Astrocyte (in vitro differentiated cells and primary cell): Measurements from ENCODE around the gene MGAT5. TPM values are rescaled to one million over a fixed set of nuclear protein-coding genes. Genes with fewer than 3 reads are reported as not detected.

ENCODE experiments used
- DNase-seq: peaks from one replicate; pipeline ENCODE4 v3.0.0-alpha.2; 2010; ENCODE audit warnings: low read depth
- FAIRE-seq: peaks from 2 replicates; lab custom pipeline; 2011; peaks lifted over from hg19 to GRCh38; lab: Jason Lieb, UNC
- H2AFZ ChIP-seq: 2 replicates; pipeline ENCODE4 v1.6.0; 2012; ENCODE audit warnings: low read depth, low read length, inconsistent platforms
- H3K27ac ChIP-seq: 2 replicates; pipeline ENCODE4 v1.5.1; 2011; ENCODE audit warnings: low read depth, low read length, inconsistent platforms
- H3K27me3 ChIP-seq: 2 replicates; pipeline ENCODE4 v1.6.0; 2011; ENCODE audit warnings: low read length, inconsistent platforms; ENCODE audit not compliant: insufficient read depth
- H3K36me3 ChIP-seq: 2 replicates; pipeline ENCODE4 v1.5.1; 2011; ENCODE audit warnings: low read length, inconsistent platforms; ENCODE audit not compliant: insufficient read depth
- H3K4me1 ChIP-seq: 2 replicates; pipeline ENCODE4 v1.5.1; 2011; ENCODE audit warnings: low read length, inconsistent platforms; ENCODE audit not compliant: insufficient read depth
- H3K4me2 ChIP-seq: 2 replicates; pipeline ENCODE4 v1.6.0; 2012; ENCODE audit warnings: low read length, inconsistent platforms
- H3K4me3 ChIP-seq: 2 replicates; pipeline ENCODE4 v1.5.1; 2011; ENCODE audit warnings: low read depth, mild to moderate bottlenecking, low read length, inconsistent platforms; ENCODE audit not compliant: insufficient read depth
- H3K79me2 ChIP-seq: 2 replicates; pipeline ENCODE4 v1.6.0; 2012; ENCODE audit warnings: mild to moderate bottlenecking, low read length, inconsistent platforms; ENCODE audit not compliant: insufficient read depth
- H3K9ac ChIP-seq: 2 replicates; pipeline ENCODE4 v1.6.0; 2012; ENCODE audit warnings: mild to moderate bottlenecking, low read length, inconsistent platforms
- H3K9me3 ChIP-seq: 2 replicates; pipeline ENCODE4 v1.5.1; 2012; ENCODE audit warnings: low read depth, mild to moderate bottlenecking, low read length, inconsistent platforms; ENCODE audit not compliant: insufficient read depth
- H4K20me1 ChIP-seq: 2 replicates; pipeline ENCODE4 v1.6.0; 2012; ENCODE audit warnings: low read length, inconsistent platforms; ENCODE audit not compliant: insufficient read depth
- H3K27ac Mint-ChIP-seq: one replicate; pipeline ENCODE4 v1.8.0; 2021; ENCODE audit warnings: mild to moderate bottlenecking, mixed read lengths; ENCODE audit not compliant: unreplicated experiment
- H3K27me3 Mint-ChIP-seq: one replicate; pipeline ENCODE4 v1.8.0; 2021; ENCODE audit warnings: low read depth, mixed read lengths; ENCODE audit not compliant: unreplicated experiment
- H3K36me3 Mint-ChIP-seq: one replicate; pipeline ENCODE4 v1.8.0; 2021; ENCODE audit warnings: low read depth, mixed read lengths; ENCODE audit not compliant: unreplicated experiment
- H3K4me1 Mint-ChIP-seq: one replicate; pipeline ENCODE4 v1.8.0; 2021; ENCODE audit warnings: low read depth, mixed read lengths; ENCODE audit not compliant: unreplicated experiment
- H3K4me3 Mint-ChIP-seq: one replicate; pipeline ENCODE4 v1.8.0; 2021; ENCODE audit warnings: mild to moderate bottlenecking, moderate library complexity, mixed read lengths; ENCODE audit not compliant: unreplicated experiment
- H3K9me3 Mint-ChIP-seq: one replicate; pipeline ENCODE4 v1.8.0; 2021; ENCODE audit warnings: mild to moderate bottlenecking, mixed read lengths; ENCODE audit not compliant: unreplicated experiment
- CTCF ChIP-seq: IDR thresholded peaks from 2 replicates; pipeline ENCODE4 v1.5.1; 2011; ENCODE audit warnings: low read depth, mild to moderate bottlenecking, inconsistent platforms, low read length, moderate library complexity; ENCODE audit not compliant: insufficient read depth
- EZH2 ChIP-seq: IDR thresholded peaks from 2 replicates; pipeline ENCODE4 v1.6.1; 2012; ENCODE audit warnings: mild to moderate bottlenecking, low read length, inconsistent platforms; ENCODE audit not compliant: insufficient read depth
- total RNA-seq: library from RNA; stranded (reverse); gene quantifications from 2 replicates; pipeline ENCODE4 v1.2.1, GENCODE V29; 2021

The MGAT5 gene
- total RNA-seq, 1 donor from 2014 or later = 80.2 TPM

- Mint-ChIP-seq H3K27ac (no peak overlapping the region), H3K27me3 (no peaks in the 10 kb centered on the region), H3K4me1 (peaks cover 14% of the 10 kb centered on the region), H3K9me3 (no peaks in the 10 kb centered on the region), H3K36me3 (peaks cover 11% of the 10 kb centered on the region), H3K4me3 (no peak overlapping the region)
- DNase-seq (no peak), FAIRE-seq (no peak)
- TF ChIP-seq EZH2 (no peak), CTCF (no peak)
- Histone ChIP-seq H3K4me1 (peaks cover 11% of the 10 kb centered on the region), H4K20me1 (no peaks in the 10 kb centered on the region), H3K9me3 (no peaks in the 10 kb centered on the region), H3K4me3 (no peak overlapping the region), H3K9ac (no peak overlapping the region), H3K79me2 (no peaks in the 10 kb centered on the region), H3K27me3 (no peaks in the 10 kb centered on the region), H2AFZ (no peak overlapping the region), H3K27ac (no peak overlapping the region), H3K36me3 (no peaks in the 10 kb centered on the region), H3K4me2 (no peak overlapping the region)
These were observed 196.1 kb downstream of the MGAT5 start for GRCh38 chr2:134449751-134450513.

GRCh38 chr2:134451347-134451630, 197.4 kb downstream of the MGAT5 start:
- Histone ChIP-seq H3K79me2 (no peaks in the 10 kb centered on the region), H2AFZ (no peak overlapping the region), H3K36me3 (no peaks in the 10 kb centered on the region), H3K4me2 (no peak overlapping the region), H3K4me1 (peaks cover 4% of the 10 kb centered on the region), H3K27me3 (no peaks in the 10 kb centered on the region), H3K9ac (no peak overlapping the region), H3K27ac (no peak overlapping the region), H4K20me1 (no peaks in the 10 kb centered on the region), H3K4me3 (no peak overlapping the region), H3K9me3 (no peaks in the 10 kb centered on the region)
- H3K27ac Mint-ChIP-seq = no peak overlapping the region
- TF ChIP-seq EZH2 (no peak), CTCF (no peak)
- H3K4me3 Mint-ChIP-seq = no peak overlapping the region
- DNase-seq = no peak
- peaks cover 8% of the 10 kb centered on the region for H3K4me1 Mint-ChIP-seq
- H3K36me3 Mint-ChIP-seq = peaks cover 9% of the 10 kb centered on the region
- no peaks in the 10 kb centered on the region for H3K9me3 Mint-ChIP-seq
- no peak for FAIRE-seq
- no peaks in the 10 kb centered on the region for H3K27me3 Mint-ChIP-seq

GRCh38 chr2:134452042-134452733, 198.3 kb downstream of the MGAT5 start:
- no peak overlapping the region for H3K4me2 ChIP-seq
- H3K36me3 ChIP-seq = no peaks in the 10 kb centered on the region
- no peaks in the 10 kb centered on the region for H3K27me3 Mint-ChIP-seq
- no peaks in the 10 kb centered on the region for H4K20me1 ChIP-seq
- no peak overlapping the region for H2AFZ ChIP-seq
- H3K9ac ChIP-seq = no peak overlapping the region
- H3K9me3 ChIP-seq = no peaks in the 10 kb centered on the region
- no peak overlapping the region for H3K4me3 ChIP-seq
- H3K4me3 Mint-ChIP-seq = no peak overlapping the region
- no peaks in the 10 kb centered on the region for H3K9me3 Mint-ChIP-seq
- DNase-seq (no peak), FAIRE-seq (no peak)
- no peaks in the 10 kb centered on the region for H3K4me1 ChIP-seq
- H3K27me3 ChIP-seq = no peaks in the 10 kb centered on the region
- H3K4me1 Mint-ChIP-seq = peaks cover 2% of the 10 kb centered on the region
- H3K27ac Mint-ChIP-seq = no peak overlapping the region
- no peak overlapping the region for H3K27ac ChIP-seq
- peaks cover 13% of the 10 kb centered on the region for H3K36me3 Mint-ChIP-seq
- H3K79me2 ChIP-seq = no peaks in the 10 kb centered on the region
- TF ChIP-seq EZH2 (no peak), CTCF (no peak)
